Neural progenitor cell (in vitro differentiated cells): ENCODE results near the gene SIX3. TPM values are rescaled to one million over a fixed set of nuclear protein-coding genes. Genes with fewer than 3 reads are reported as not detected.

Experiments
- DNase-seq: peaks from one replicate; pipeline ENCODE4 v3.0.0-alpha.2; 2016; ENCODE audit warnings: low spot score
- H2AFZ ChIP-seq: fragments of 200-600 bp; sonication (generic); replicated peaks from 2 replicates; pipeline ENCODE4 v1.6.1; 2016; ENCODE audit warnings: antibody characterized with exemption
- H3F3A ChIP-seq: fragments of 200-600 bp; sonication (generic); 2 replicates; pipeline ENCODE4 v1.6.1; 2016; ENCODE audit warnings: antibody characterized with exemption, low read depth
- H3K27ac ChIP-seq: fragments of 200-600 bp; sonication (generic); 2 replicates; pipeline ENCODE4 v1.5.1; 2016; ENCODE audit warnings: mild to moderate bottlenecking
- H3K27me3 ChIP-seq: fragments of 200-600 bp; sonication (generic); 2 replicates; pipeline ENCODE4 v1.6.1; 2016; ENCODE audit warnings: mild to moderate bottlenecking, moderate library complexity
- H3K36me3 ChIP-seq: fragments of 200-600 bp; sonication (generic); 2 replicates; pipeline ENCODE4 v1.5.1; 2016
- H3K4me1 ChIP-seq: fragments of 200-600 bp; sonication (generic); 2 replicates; pipeline ENCODE4 v1.6.1; 2016; ENCODE audit warnings: mixed run types
- H3K4me2 ChIP-seq: fragments of 200-600 bp; sonication (generic); 2 replicates; pipeline ENCODE4 v1.6.1; 2016
- H3K4me3 ChIP-seq: fragments of 200-600 bp; sonication (generic); 2 replicates; pipeline ENCODE4 v1.5.1; 2016
- H3K79me2 ChIP-seq: fragments of 200-600 bp; sonication (generic); 2 replicates; pipeline ENCODE4 v1.6.1; 2016; ENCODE audit warnings: low read depth
- H3K9ac ChIP-seq: fragments of 200-600 bp; sonication (generic); 2 replicates; pipeline ENCODE4 v1.6.1; 2016
- H3K9me3 ChIP-seq: fragments of 200-600 bp; sonication (generic); 2 replicates; pipeline ENCODE4 v1.5.1; 2016; ENCODE audit warnings: low read depth
- H4K20me1 ChIP-seq: fragments of 200-600 bp; sonication (generic); 2 replicates; pipeline ENCODE4 v1.6.1; 2016; ENCODE audit warnings: low read depth
- H3K27ac Mint-ChIP-seq: 3 replicates; pipeline ENCODE4 v1.8.0; 2021; ENCODE audit warnings: mixed read lengths
- H3K27me3 Mint-ChIP-seq: 2 replicates; pipeline ENCODE4 v1.8.0; 2022; ENCODE audit warnings: low read depth, mild to moderate bottlenecking, inconsistent platforms, moderate library complexity, mixed read lengths; ENCODE audit not compliant: insufficient read depth
- H3K36me3 Mint-ChIP-seq: 3 replicates; pipeline ENCODE4 v1.8.0; 2021; ENCODE audit warnings: mixed read lengths
- H3K4me1 Mint-ChIP-seq: 3 replicates; pipeline ENCODE4 v1.8.0; 2021; ENCODE audit warnings: mixed read lengths
- H3K4me3 Mint-ChIP-seq: 3 replicates; pipeline ENCODE4 v1.8.0; 2021; ENCODE audit warnings: mild to moderate bottlenecking, moderate library complexity, mixed read lengths
- H3K9me3 Mint-ChIP-seq: 3 replicates; pipeline ENCODE4 v1.8.0; 2020; ENCODE audit warnings: mixed read lengths
- EZH2 ChIP-seq: fragments of 200-600 bp; sonication (generic); IDR thresholded peaks from 2 replicates; pipeline ENCODE4 v1.6.1; 2017; ENCODE audit warnings: antibody characterized with exemption, mild to moderate bottlenecking, moderate library complexity
- EZH2phosphoT487 ChIP-seq: fragments of 200-600 bp; sonication (generic); IDR thresholded peaks from 2 replicates; pipeline ENCODE4 v1.6.1; 2017; ENCODE audit warnings: antibody characterized with exemption
- total RNA-seq: library from RNA; depleted of rRNA; stranded (reverse); fragments of >200 nt; gene quantifications from 2 replicates; pipeline ENCODE4 v1.2.3, GENCODE V29; 2015; ENCODE audit warnings: low replicate concordance
- TF ChIP-seq, protein P1 (sequence below): fragments of 200-600 bp; sonication (generic); IDR thresholded peaks from 2 replicates; pipeline ENCODE4 v1.5.1; 2017; ENCODE audit warnings: antibody characterized with exemption, mild to moderate bottlenecking

The SIX3 gene
- total RNA-seq, 1 donor from 2014 or later: 14.5 TPM

DNA sequence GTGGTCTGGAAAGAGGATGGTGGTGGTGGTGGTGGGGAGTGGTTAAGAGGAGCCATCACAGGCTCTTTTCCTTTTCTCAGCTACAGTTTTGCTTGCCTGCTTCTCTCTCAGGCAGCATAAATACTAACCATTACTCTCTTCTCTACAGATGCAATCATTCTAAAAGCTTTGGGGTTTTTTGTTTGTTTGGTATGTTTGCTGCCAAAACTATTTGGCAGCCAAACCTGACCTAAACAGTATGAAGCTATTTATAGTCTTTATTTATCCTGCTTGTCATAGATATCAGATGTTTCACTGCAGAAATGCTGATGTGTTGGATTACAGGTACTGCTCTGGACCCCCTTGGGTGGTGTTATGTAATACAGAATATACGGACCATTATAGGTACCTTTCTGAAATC lies 15.3 kb downstream of the SIX3 start:
- peaks cover 44% of the 10 kb centered on the region for H3K4me1 ChIP-seq
- peaks cover 39% of the 10 kb centered on the region for H3K4me1 Mint-ChIP-seq
- H3K4me3 ChIP-seq: no peak overlapping the region
- no peak overlapping the region for H2AFZ ChIP-seq
- no peak overlapping the region for H3K27ac ChIP-seq
- peaks cover 44% of the 10 kb centered on the region for H3K27me3 ChIP-seq
- H3K36me3 ChIP-seq: no peaks in the 10 kb centered on the region
- no peaks in the 10 kb centered on the region for H3K9me3 Mint-ChIP-seq
- no peak overlapping the region for H3K4me2 ChIP-seq
- no peak overlapping the region for H3K9ac ChIP-seq
- H3K36me3 Mint-ChIP-seq: no peaks in the 10 kb centered on the region
- no peaks in the 10 kb centered on the region for H3K9me3 ChIP-seq
- TF ChIP-seq EZH2: no peak
- TF ChIP-seq, protein P1, sequence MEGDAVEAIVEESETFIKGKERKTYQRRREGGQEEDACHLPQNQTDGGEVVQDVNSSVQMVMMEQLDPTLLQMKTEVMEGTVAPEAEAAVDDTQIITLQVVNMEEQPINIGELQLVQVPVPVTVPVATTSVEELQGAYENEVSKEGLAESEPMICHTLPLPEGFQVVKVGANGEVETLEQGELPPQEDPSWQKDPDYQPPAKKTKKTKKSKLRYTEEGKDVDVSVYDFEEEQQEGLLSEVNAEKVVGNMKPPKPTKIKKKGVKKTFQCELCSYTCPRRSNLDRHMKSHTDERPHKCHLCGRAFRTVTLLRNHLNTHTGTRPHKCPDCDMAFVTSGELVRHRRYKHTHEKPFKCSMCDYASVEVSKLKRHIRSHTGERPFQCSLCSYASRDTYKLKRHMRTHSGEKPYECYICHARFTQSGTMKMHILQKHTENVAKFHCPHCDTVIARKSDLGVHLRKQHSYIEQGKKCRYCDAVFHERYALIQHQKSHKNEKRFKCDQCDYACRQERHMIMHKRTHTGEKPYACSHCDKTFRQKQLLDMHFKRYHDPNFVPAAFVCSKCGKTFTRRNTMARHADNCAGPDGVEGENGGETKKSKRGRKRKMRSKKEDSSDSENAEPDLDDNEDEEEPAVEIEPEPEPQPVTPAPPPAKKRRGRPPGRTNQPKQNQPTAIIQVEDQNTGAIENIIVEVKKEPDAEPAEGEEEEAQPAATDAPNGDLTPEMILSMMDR: no peak
- TF ChIP-seq EZH2phosphoT487: no peak
- peaks cover 10% of the 10 kb centered on the region for H4K20me1 ChIP-seq
- no peaks in the 10 kb centered on the region for H3K79me2 ChIP-seq
- peaks cover 41% of the 10 kb centered on the region for H3F3A ChIP-seq
- H3K27ac Mint-ChIP-seq: no peak overlapping the region
- H3K27me3 Mint-ChIP-seq: peaks cover 36% of the 10 kb centered on the region
- DNase-seq: no peak
- H3K4me3 Mint-ChIP-seq: peak overlapping the region; percentile 16

DNA sequence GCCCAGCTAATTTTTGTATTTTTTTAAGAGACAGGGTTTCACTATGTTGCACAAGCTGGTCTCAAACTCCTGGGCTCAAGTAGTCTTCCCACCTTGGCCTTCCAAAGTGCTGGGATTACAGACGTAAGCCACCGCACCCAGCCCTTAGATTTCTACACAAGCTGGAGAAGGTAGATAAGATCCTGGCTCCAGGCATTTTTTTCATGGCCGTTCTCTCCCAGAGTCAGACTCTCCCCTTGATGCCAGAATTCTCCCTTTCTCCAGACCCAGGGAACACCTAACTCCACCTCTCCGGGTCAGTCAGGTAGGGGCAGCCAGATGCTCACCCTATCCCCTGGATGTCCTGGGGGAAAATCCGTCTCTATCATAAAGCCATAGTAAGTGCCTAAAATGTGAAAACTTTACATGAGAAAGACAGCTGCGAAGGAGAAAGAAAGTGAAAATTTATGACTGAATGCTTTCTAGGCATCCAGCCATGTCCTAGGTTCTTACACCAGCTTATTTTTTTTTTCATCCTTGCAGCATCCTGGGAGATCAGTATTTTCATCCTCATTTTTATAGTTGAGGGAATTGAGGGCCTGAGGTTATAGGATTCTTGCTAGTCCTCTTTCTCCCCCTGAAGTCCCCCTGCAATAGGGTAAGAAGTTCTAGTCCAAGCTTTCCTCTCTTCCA lies 16.3 kb downstream of the SIX3 start:
- no peak for DNase-seq
- H2AFZ ChIP-seq: no peak overlapping the region
- H3F3A ChIP-seq: peaks cover 33% of the 10 kb centered on the region
- no peak overlapping the region for H3K4me2 ChIP-seq
- H3K27me3 ChIP-seq: peaks cover 40% of the 10 kb centered on the region
- no peaks in the 10 kb centered on the region for H3K79me2 ChIP-seq
- H3K4me1 ChIP-seq: peaks cover 37% of the 10 kb centered on the region
- Mint-ChIP-seq H3K4me1 (peaks cover 37% of the 10 kb centered on the region), H3K4me3 (no peak overlapping the region), H3K36me3 (no peaks in the 10 kb centered on the region), H3K27me3 (peaks cover 31% of the 10 kb centered on the region), H3K27ac (no peak overlapping the region), H3K9me3 (no peaks in the 10 kb centered on the region)
- no peak overlapping the region for H3K4me3 ChIP-seq
- no peak overlapping the region for H3K27ac ChIP-seq
- peaks cover 8% of the 10 kb centered on the region for H4K20me1 ChIP-seq
- H3K36me3 ChIP-seq: no peaks in the 10 kb centered on the region
- no peaks in the 10 kb centered on the region for H3K9me3 ChIP-seq
- TF ChIP-seq, protein P1: no peak
- TF ChIP-seq EZH2: no peak
- TF ChIP-seq EZH2phosphoT487: no peak
- H3K9ac ChIP-seq: no peak overlapping the region

DNA sequence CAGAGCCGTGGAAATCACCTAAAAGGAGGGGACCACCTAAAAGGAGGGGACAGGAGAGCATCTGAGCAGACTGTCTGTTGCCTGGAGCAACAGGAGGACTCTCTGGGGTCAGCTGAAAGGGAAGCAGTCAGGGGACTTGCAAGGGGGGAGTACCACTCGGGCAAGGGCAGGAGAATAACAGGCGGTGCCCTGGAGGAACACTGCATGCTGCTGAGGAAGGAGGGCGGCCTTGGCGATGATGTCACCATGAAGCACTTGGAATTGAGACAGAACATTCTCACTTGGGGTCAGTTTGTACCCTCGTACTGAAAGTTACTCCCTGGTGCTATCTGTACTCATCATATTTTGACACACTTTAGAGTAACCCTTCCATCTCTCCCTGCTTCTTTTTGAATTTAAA lies 18.4 kb downstream of the SIX3 start:
- Histone ChIP-seq H3K9me3 (no peaks in the 10 kb centered on the region), H2AFZ (no peak overlapping the region), H3K4me1 (peaks cover 28% of the 10 kb centered on the region), H3K27ac (no peak overlapping the region), H3K9ac (no peak overlapping the region), H3K27me3 (peaks cover 19% of the 10 kb centered on the region), H3K79me2 (no peaks in the 10 kb centered on the region), H3K4me2 (no peak overlapping the region), H3K4me3 (no peak overlapping the region), H3K36me3 (no peaks in the 10 kb centered on the region), H3F3A (peaks cover 26% of the 10 kb centered on the region), H4K20me1 (peaks cover 6% of the 10 kb centered on the region)
- TF ChIP-seq EZH2phosphoT487 (no peak), EZH2 (no peak)
- TF ChIP-seq, protein P1: no peak
- Mint-ChIP-seq H3K27ac (no peak overlapping the region), H3K4me1 (peaks cover 21% of the 10 kb centered on the region), H3K4me3 (no peak overlapping the region), H3K27me3 (peaks cover 16% of the 10 kb centered on the region), H3K36me3 (no peaks in the 10 kb centered on the region), H3K9me3 (no peaks in the 10 kb centered on the region)
- DNase-seq: no peak
